Measurements from ENCODE around the gene MISFA.

The MISFA gene

DNA sequence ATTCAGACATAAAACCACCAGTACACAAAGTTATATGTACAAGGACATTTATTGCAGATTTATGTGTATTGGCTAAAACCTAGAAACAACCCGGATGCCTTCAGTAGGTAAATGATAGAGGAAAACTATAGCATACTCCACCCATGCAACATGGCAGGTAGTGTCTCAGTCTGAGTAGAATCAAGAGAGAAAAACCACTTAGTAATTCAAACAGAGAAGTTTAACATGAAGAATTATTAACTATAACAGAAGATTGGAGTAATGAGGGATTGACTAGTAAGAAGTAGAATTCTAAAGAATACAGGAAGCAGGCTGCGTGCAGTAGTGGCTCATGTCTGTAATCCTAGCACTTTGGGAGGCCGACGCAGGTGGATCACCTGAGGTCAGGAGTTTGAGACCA lies 50.8 kb downstream of the MISFA start:
- no peak for DNase-seq (ENCODE audit: extremely low spot score)
- ChIA-PET CTCF (no interaction called here), POLR2A (interaction anchor here (0.6 to 0.8 kb wide), 2 partner anchors 15 to 71 kb away, joined by 3 to 5 read pairs; no protein-coding TSS in a partner anchor)

DNA sequence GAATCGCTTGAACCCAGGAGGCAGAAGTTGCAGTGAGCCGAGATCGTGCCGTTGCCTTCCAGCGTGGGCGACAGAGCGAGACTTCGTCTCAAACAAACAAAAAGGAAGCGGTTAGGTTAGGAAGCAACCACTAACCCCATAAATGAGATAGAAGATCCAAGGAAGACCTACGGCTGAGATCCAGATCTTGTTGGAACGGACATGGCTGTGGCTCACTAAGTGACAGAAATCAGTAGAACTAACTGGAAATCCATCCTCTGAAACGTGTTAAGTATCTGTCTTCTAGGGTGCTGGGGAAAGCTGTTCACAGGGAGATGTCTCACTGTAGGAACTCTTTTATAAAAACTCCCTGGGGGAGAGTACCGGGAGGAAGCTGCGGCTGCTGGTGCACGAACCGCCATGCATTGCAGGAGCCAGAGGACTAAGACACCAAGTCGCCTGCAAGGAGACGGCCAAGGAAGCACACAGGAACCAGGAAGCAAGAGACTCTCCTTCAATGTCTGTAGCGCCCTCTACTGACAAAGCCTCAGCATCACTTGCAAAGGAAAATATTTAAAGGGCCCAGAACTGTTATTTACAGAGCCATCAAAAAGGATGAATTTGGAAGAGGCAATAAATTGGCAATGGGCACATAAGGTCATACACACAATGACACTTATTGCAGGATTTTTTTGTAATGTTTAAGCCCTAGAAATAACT lies 51.4 kb downstream of the MISFA start:
- CTCF ChIA-PET = interaction anchor here (1.1 kb wide), 1 partner anchor 77 kb away, joined by 3 read pairs; no protein-coding TSS in a partner anchor
- POLR2A ChIA-PET = no interaction called here
- TF ChIP-seq CTBP1 (IDR thresholded peaks at IDR 0.05; ENCODE audit: borderline replicate concordance) (no peak), NFRKB (IDR thresholded peaks at IDR 0.05) (no peak), BHLHE40 (IDR thresholded peaks at IDR 0.05; ENCODE audit: borderline replicate concordance) (no peak), L3MBTL2 (conservative IDR thresholded peaks at IDR 0.05) (no peak), ELF4 (IDR thresholded peaks at IDR 0.05) (peak; percentile 61)
- TF ChIP-seq, protein P1, sequence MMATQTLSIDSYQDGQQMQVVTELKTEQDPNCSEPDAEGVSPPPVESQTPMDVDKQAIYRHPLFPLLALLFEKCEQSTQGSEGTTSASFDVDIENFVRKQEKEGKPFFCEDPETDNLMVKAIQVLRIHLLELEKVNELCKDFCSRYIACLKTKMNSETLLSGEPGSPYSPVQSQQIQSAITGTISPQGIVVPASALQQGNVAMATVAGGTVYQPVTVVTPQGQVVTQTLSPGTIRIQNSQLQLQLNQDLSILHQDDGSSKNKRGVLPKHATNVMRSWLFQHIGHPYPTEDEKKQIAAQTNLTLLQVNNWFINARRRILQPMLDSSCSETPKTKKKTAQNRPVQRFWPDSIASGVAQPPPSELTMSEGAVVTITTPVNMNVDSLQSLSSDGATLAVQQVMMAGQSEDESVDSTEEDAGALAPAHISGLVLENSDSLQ (IDR thresholded peaks at IDR 0.05) = no peak
- peak; percentile 71 for DNase-seq (ENCODE audit: extremely low spot score)

More for the DNA sequence above, 50.8 kb downstream of the MISFA start:
- TF ChIP-seq FOXK2 (IDR thresholded peaks at IDR 0.05) (no peak), ELF4 (IDR thresholded peaks at IDR 0.05) (no peak), CTBP1 (IDR thresholded peaks at IDR 0.05; ENCODE audit: borderline replicate concordance) (no peak), SUZ12 (IDR thresholded peaks at IDR 0.05) (no peak), BHLHE40 (IDR thresholded peaks at IDR 0.05; ENCODE audit: borderline replicate concordance) (no peak), L3MBTL2 (conservative IDR thresholded peaks at IDR 0.05) (no peak), SP1 (IDR thresholded peaks at IDR 0.05) (no peak), FOXA1 (IDR thresholded peaks at IDR 0.05) (no peak), ARNT (IDR thresholded peaks at IDR 0.05) (no peak), ZNF384 (IDR thresholded peaks at IDR 0.05) (no peak), NFRKB (IDR thresholded peaks at IDR 0.05) (no peak), TARDBP (IDR thresholded peaks at IDR 0.05) (no peak), LEF1 (IDR thresholded peaks at IDR 0.05; ENCODE audit: borderline replicate concordance) (no peak), FOXM1 (IDR thresholded peaks at IDR 0.05; ENCODE audit: borderline replicate concordance) (no peak), HDGF (IDR thresholded peaks at IDR 0.05; ENCODE audit: borderline replicate concordance) (no peak)
- TF ChIP-seq, protein P1 (IDR thresholded peaks at IDR 0.05) = no peak

Measured in HEK293T (cell line).